Measurements from ENCODE around the gene LRRC8C.
"Not testable (repeated sequence)": the region's sequence is repeated elsewhere in the genome, so short reads cannot be mapped to it uniquely, and the experiment has no call there.

LRRC8C gene

DNA sequence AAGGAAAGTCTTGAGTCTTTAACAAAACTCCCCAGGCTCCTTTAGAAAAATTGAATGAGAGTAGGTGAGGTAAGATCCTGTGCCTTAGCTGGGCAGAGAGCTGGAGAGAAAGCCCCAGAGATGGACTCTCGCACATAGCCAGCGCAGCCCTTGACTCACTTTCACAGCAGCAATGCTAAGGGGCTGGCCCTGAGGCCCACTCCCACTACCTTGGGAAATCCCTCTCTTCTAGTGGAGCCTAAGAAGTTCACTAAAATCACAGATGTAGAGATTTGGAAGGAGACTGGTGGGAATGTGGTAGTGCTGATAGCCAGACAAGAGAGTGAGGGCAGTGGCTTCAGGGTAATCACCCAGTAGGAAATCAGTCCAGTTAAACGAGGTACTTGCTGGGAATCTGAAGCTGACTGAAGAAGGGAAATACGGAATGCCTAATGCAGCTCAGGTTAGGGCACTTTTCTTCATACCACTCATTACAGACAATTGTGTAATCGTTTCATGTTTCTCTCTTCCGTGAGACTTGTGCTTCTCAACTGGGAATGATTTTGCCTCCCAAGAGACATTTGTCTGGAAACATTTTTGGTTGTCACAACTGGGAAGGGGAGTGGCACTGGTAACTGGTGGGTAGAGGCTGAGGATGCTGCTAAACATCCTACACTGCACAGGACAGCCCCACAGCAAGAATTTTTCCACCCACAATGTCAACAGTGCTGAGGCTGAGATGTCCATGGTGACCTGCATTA lies 42.4 kb upstream of the LRRC8C start:
- no peak overlapping the region for H3K4me3 ChIP-seq (ENCODE audit: low read depth, low read length)
- TF ChIP-seq, protein P1, sequence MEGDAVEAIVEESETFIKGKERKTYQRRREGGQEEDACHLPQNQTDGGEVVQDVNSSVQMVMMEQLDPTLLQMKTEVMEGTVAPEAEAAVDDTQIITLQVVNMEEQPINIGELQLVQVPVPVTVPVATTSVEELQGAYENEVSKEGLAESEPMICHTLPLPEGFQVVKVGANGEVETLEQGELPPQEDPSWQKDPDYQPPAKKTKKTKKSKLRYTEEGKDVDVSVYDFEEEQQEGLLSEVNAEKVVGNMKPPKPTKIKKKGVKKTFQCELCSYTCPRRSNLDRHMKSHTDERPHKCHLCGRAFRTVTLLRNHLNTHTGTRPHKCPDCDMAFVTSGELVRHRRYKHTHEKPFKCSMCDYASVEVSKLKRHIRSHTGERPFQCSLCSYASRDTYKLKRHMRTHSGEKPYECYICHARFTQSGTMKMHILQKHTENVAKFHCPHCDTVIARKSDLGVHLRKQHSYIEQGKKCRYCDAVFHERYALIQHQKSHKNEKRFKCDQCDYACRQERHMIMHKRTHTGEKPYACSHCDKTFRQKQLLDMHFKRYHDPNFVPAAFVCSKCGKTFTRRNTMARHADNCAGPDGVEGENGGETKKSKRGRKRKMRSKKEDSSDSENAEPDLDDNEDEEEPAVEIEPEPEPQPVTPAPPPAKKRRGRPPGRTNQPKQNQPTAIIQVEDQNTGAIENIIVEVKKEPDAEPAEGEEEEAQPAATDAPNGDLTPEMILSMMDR (IDR thresholded peaks at IDR 0.05; ENCODE audit: low read depth, low read length), result no peak
- no peak for DNase-seq (ENCODE audit: low read depth, low spot score)
- in situ Hi-C loops (cut with HindIII; ENCODE audit: low sequenced_read_pairs), result no loop called here

DNA sequence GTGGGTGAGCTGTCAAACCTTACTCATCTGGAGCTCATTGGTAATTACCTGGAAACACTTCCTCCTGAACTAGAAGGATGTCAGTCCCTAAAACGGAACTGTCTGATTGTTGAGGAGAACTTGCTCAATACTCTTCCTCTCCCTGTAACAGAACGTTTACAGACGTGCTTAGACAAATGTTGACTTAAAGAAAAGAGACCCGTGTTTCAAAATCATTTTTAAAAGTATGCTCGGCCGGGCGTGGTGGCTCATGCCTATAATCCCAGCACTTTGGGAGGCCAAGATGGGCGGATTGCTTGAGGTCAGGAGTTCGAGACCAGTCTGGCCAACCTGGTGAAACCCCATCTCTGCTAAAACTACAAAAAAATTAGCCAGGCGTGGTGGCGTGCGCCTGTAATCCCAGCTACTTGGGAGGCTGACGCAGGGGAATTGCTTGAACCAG lies 40.0 kb upstream of the LRRC8C start:
- H3K4me3 ChIP-seq (ENCODE audit: low read depth, low read length); in situ Hi-C loops (cut with HindIII; ENCODE audit: low sequenced_read_pairs); DNase-seq (ENCODE audit: low read depth, low spot score): not testable (repeated sequence)

- no peak overlapping the region for H3K4me3 ChIP-seq (ENCODE audit: low read depth, low read length)
- in situ Hi-C loops (cut with HindIII; ENCODE audit: low sequenced_read_pairs), result no loop called here
- DNase-seq (ENCODE audit: low read depth, low spot score), result no peak
- TF ChIP-seq, protein P1 (IDR thresholded peaks at IDR 0.05; ENCODE audit: low read depth, low read length), result no peak
These were observed 38.7 kb upstream of the LRRC8C start for GRCh38 chr1:89594096-89594740.

GRCh38 chr1:89596698-89597097 lies 36.2 kb upstream of the LRRC8C start:
- H3K4me3 ChIP-seq (ENCODE audit: low read depth, low read length), result no peak overlapping the region
- TF ChIP-seq, protein P1 (IDR thresholded peaks at IDR 0.05; ENCODE audit: low read depth, low read length), result no peak
- DNase-seq (ENCODE audit: low read depth, low spot score), result no peak
- in situ Hi-C loops (cut with HindIII; ENCODE audit: low sequenced_read_pairs), result no loop called here

DNA sequence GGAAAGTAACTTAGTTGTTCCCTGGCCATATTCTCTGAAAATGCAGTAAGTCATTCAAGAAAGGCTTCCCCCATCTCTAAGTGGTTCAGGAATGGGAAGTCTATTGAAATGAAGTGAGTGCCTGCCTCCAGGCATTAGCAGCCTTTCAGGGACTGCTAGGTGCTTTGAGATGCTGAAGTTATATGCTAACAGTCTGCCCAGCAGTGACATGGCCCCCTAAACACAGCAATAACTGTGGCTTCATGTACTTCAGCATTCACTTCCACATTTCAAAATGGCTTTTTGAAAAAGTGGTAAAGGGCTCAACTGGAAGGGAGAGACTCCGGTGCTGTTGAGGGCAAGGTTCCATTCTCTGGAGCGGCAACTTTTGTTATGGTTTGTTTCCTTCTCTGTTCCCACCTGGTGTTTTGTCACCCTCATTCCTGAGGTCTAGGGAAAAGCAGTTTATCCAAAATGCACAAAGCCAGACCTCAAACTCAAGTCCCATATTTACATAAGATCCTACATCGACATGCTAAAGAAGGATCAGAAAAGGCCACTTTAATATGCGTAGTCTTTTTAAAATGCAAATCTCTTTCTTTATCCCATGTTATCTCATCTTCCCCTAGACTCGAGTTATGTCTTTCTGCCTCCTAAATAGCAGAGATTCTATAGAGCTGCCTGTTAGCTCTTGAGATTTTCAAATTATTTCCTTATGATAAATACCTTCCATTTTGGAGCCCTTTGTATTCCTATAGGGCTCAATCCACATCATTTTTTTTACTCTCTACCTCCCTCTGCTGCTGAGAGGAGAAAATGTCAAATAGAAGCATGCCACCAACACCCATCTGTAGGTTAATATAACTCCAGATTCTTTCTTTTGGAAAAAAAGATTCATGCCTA lies 34.2 kb upstream of the LRRC8C start:
- TF ChIP-seq, protein P1 (IDR thresholded peaks at IDR 0.05; ENCODE audit: low read depth, low read length), result peak; percentile 64
- in situ Hi-C loops (cut with HindIII; ENCODE audit: low sequenced_read_pairs), result no loop called here
- DNase-seq (ENCODE audit: low read depth, low spot score), result peak; percentile 46

DNA sequence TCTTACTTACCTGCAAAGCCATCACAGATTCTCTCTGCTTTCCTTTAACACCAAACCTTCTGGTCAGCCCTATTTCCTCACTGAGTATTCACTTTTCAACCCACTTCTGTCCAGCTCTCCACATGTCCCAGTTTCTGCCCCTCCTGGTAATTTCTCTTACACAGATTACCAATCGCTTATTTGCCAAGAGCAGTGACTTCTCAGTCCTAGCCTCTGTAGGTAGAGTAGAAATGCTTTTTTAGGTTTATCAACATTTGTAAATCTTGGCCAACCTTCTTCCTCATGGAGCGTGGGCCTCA lies 33.6 kb upstream of the LRRC8C start:
- in situ Hi-C loops (cut with HindIII; ENCODE audit: low sequenced_read_pairs), result no loop called here
- H3K4me3 ChIP-seq (ENCODE audit: low read depth, low read length), result no peak overlapping the region
- DNase-seq (ENCODE audit: low read depth, low spot score), result no peak
- TF ChIP-seq, protein P1 (IDR thresholded peaks at IDR 0.05; ENCODE audit: low read depth, low read length), result no peak

More for the DNA sequence above, 34.2 kb upstream of the LRRC8C start:
- H3K4me3 ChIP-seq (ENCODE audit: low read depth, low read length), result no peak overlapping the region
